GM04504 (cell line): Measurements from ENCODE around the gene XAB2.
"Not testable (repeated sequence)": the region's sequence is repeated elsewhere in the genome, so short reads cannot be mapped to it uniquely, and the experiment has no call there.

Experiments
- DNase-seq: peaks from one replicate; pipeline ENCODE4 v3.0.0-alpha.2; 2012; ENCODE audit warnings: low read depth

XAB2 gene

DNA sequence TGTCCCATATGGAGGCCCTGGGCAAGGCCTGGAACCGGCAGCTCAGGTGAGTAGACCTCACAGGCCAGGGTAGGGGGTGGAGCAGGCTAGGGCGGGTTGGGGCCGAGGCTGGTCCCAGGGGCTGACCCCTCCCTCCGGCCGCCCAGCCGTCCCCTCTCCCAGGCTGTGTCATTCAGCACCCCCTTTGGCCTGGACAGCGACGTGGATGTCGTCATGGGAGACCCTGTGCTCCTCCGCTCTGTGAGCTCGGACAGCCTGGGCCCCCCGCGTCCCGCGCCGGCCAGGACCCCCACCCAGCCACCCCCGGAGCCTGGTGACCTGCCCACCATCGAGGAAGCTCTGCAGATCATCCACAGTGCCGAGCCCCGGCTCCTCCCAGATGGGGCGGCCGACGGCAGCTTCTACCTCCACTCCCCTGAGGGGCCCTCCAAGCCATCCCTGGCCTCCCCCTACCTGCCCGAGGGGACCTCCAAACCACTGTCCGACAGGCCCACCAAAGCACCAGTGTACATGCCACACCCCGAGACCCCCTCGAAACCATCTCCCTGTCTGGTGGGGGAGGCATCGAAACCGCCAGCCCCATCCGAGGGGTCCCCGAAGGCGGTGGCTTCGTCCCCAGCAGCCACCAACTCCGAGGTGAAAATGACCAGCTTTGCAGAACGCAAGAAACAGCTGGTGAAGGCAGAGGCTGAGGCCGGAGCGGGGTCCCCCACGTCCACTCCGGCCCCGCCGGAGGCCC is 17.6 kb downstream of the XAB2 start:
- no peak for DNase-seq

DNA sequence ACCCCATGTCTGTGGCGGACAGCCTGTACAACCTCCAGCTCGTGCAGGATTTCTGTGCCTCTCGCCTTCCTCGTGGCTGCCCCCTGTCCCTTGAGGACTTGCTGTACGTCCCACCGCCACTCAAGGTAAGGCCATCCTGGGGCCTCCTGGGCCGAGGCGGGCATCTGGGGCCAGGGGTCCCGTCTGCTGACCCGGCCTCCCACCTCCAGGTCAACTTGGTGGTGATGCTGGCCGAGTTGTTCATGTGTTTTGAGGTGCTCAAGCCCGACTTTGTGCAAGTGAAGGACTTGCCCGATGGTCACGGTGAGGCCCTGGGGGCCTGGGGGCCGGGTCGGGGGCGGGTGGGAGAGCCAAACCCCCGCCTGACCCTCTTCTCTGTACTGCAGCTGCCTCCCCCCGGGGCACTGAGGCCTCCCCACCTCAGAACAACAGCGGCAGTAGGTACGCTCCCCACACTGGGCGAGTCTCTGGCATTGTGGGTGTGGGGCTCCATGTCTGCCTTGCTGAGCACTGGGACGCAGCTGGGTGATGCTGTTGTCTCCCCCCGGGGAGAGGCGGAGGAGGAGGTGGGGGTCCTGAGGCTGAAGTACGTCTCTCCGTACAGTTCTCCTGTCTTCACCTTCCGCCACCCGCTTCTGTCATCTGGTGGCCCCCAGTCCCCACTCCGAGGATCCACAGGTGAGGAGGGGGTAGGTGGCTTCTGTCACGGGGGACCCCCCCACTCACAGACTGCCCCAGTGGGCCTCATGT is 18.7 kb downstream of the XAB2 start:
- no peak for DNase-seq

DNA sequence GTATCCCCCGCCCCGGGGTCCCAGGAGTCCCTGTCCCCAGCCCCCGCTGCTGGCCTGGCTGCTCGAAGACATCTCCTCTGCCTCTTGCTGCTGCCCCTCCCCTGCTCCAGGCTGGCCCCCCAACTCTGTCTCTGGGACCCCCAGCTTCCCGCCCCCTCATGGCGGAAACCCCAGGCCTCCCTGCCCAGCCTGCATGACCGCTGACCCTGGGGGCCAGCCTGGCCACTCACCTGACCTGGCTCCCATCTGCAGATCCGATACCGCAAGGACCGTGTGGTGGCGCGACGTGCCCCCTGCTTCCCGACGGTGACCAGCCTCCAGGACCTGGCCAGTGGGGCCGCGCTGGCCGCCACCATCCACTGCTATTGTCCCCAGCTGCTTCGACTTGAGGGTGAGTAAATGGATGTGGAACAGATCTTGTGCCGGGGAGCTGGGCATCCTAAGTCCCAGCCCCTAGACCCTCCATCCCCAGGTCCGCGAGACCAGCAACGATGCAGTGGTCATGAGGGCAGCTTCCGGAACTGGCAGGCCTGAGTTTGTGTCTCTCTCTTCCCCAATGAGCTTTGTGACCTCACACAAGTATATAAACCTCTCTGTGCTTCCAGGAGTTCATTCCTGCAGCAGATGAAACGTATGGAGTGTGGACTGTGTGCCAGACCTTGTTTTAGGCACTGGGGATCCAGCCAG is 21.3 kb downstream of the XAB2 start:
- DNase-seq: no peak

DNA sequence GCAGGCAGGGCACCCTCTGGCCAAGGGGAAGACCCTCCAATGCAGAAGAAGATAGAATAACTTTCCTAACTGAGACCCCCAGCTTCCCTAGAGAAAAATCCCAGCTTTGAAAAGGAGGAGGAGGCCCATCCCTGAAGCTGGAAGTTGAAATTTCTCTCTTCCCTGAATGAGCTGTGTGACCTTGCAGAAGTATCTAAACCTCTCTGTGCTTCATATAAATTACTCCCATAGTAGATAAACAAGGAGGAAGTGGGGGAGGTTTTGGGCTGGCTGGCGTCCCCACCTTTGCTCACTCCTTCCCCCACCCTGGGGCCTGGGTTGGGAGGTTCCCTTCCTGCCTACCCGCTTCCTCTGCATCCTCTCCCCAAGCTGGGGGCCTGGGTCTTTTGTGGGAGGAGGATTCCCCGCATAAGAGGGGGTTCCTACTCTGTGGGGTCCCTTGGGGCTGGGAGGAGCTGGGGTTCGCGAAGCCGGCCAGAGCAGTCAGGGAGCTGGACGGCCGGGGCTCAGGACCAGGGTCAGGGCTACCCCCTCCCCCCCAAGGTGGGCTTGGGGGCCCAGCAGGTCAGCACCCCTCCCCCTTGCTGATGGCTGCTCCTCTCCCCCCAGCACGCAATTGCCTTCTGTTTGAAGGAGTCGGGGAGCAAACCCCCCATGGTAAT is 22.0 kb downstream of the XAB2 start:
- no peak for DNase-seq

DNA sequence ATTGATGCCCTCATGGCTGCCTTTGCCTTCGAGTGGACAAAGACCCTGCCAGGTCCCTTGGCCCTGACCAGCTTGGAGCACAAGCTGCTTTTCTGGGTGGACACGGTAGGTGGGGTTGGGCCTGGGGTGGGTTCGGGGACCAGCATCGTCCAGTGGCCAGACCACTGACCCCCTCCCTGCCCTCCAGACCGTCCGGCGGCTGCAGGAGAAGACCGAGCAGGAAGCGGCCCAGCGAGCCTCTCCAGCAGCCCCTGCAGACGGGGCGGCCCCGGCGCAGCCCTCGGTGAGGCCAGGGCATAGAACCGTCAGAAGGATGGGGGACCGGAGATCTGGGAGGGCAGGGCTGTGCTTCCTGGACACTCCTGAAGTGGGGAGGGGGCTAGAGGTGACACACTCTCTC is 23.1 kb downstream of the XAB2 start:
- no peak for DNase-seq

DNA sequence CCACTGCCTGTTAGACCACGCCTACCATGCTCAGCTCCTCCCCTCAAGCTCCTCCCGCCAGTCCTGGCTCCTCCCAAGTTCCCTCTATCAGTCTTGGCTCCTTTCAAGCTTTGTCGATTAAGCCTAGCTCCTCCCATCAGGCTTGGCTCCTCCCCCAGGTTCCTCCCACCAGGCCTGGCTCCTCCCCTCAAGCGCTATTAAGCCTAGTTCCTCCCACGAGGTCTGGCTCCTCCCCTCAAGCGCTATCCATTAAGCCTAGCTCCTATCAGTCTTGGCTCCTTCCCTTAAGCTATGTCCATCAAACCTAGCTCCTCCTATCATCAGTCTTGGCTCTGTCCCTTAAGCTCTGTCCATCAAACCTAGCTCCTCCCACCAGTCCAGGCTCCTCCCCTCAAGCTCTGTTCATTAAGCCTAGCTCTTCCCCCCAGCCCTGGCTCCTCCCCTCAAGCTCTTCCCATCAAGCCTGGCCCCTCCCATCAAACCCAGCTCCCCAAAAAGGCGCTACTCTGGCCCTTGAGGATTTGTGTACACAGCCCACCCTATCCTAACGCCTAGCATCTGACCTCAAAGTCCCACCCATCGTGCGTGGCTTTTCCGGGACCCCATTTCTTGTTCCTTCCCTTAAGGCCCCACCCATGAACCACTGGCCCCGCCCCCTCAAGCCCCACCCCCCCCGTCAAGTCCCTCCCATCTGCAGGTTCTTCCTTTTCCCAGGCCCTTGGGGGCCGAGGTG is 23.7 kb downstream of the XAB2 start:
- DNase-seq: no peak

DNA sequence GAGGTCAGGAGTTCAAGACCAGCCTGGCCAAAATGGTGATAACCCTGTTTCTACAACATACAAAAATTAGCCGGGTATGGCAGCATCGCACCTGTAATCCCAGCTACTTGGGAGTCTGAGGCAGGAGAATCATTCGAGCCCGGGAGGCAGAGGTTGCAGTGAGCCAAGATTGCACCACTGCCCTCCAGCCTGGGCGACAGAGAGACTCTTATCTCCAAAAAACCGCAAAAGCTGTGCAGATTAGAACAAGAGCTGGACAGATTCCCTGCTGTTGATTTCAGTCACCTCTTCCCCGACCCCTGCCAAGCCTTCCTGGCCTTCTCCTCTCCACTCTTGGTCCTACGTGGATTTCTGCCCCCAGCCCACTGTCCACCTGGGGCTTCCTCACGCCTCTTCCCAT is 25.4 kb downstream of the XAB2 start:
- no peak for DNase-seq

DNA sequence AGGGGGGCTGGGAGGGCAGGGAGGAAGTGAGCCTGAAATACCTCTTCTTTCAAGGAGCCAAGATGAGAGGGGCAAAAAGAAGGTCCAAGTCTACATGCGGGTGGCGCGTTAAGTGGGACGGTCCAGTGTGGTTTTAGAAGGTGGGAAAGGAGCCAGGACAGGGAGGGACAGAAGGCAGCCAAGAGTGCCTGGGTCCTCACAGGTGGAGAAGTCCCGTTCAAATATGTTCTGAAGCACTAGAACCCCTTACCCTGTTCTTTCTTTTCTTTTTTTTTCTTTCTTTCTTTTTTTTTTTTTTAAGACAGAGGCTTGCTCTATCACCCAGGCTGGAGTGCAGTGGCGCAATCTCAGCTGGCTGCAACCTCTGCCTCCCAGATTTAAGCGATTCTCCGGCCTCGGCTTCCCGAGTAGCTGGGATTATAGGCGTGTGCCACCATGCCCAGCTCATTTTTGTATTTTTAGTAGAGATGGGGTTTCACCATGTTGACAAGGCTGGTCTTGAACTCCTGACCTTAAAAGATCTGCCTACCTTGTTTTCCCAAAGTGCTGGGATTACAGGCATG is 26.3 kb downstream of the XAB2 start:
- no peak for DNase-seq

DNA sequence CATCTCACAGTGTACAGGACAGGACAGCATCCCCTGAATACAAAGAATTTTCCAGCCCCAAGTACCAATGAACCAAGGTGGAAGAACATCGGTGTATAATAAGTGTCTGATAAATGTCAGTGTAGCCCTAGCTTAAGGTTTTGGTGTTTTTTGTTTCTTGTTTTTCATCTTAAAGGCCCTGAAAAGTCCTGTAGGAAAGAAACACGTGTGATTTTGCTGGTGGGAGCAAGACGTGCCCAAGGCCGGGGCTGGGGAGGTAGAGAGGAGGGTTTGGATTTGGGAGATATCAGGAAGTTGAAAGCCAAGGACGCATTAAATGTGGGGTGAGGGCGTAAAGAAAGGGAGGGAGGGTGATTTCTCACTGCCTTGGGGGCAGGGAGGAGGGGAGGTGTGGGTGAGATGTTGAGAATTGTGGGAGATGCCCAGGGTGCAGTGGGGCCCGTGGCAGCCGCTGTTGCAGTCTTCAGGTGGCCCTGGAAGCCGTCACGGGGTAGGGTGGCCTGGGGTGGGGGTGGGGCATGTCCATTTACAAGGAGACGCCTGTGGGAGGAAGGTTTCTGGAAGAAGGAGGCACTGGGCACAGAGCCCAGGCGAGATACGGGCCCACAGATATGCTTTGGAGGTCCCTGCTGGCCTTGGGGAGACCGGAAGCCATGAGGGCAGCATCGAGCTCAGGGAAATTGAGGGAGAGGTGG is 27.0 kb downstream of the XAB2 start:
- no peak for DNase-seq

DNA sequence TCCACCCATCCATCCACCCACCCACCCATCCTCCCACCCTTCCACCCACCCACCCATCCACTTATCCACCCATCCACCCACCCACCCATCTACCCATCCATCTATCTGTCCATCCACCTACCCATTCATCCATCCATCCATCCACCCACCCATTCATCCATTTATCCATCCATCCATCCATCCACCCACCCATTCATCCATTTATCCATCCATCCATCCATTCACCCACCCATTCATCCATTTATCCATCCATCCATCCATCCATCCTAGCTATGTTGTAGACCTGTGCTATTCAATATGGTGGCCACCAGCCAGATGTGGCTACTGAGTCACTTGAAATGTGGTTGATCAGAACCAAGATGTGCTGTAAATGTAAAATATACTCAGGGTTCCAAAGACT is 28.6 kb downstream of the XAB2 start:
- DNase-seq: no peak

DNA sequence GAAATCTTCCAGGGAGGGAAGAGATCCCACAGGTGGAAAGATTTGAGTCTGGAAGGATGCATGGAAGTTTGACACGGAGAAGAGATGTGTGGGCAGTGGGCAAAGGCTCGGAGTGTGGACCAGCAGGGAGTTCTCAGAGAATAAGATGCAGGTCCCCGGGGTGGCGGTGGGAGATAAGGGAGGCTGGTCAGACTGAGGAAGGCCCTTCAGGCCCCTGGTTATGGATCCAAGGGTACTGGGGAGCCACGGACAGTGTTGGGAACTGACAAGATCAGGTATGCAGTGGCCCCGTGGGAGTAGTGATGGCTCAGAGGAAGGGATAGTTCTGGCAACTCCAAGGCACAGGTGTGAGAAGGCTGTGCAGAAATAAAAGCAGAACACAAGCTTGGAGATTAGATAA is 31.2 kb downstream of the XAB2 start:
- DNase-seq: no peak

DNA sequence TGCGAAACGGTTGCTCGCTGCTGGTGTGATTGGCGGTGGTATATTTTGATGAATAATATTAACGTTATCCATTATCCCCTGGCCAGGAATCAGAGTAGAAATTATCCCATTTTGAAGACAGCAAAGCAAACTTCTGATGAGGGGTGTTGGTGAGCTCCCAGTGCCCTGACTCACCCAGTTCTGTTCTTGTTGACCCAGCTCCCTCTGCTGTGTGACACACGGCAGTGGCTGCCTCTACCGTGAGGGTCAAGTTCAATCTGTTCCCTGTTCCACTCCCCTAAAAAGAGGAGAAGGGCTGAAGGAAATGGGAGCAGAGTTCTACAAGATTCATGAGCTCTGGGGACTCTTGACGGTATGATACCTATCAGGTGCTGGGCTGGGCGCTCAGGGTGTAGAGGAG is 31.7 kb downstream of the XAB2 start:
- DNase-seq: no peak

DNA sequence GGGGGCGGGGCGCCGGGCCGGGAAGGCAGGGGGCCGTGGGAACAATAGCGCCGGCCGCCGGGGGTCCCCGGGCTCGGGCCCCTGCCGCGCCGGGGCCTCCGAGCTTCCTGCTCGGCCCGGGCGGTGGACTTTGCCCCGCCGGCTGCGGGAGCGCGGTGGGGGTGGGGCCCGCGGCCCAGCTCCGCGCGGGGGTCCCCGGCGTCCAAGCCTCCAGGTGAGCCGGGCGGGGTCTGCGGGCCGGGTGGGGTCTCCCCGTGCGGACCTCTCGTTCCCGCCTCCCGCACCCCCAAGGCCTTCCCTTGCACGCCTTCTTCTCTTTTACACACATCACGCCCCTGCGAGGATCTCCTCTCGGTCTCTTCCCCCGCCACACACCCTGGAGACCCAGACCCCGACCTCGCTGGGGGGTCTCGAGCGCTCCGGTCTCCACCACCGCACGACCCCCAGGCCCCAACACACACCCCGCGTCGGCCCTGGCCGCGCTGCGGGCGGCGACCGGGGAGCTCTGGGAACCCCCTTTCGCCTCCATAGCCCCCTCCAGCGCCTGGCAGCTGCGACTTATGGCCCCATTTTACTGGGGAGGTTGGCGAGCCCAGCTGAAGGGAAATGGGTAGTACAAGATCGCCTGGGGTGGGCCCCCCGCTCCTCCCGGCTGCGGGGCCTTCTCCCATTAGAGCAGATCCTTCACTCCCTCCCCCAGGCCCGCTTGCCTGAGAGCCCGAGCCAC is 33.0 kb downstream of the XAB2 start:
- DNase-seq: no peak

DNA sequence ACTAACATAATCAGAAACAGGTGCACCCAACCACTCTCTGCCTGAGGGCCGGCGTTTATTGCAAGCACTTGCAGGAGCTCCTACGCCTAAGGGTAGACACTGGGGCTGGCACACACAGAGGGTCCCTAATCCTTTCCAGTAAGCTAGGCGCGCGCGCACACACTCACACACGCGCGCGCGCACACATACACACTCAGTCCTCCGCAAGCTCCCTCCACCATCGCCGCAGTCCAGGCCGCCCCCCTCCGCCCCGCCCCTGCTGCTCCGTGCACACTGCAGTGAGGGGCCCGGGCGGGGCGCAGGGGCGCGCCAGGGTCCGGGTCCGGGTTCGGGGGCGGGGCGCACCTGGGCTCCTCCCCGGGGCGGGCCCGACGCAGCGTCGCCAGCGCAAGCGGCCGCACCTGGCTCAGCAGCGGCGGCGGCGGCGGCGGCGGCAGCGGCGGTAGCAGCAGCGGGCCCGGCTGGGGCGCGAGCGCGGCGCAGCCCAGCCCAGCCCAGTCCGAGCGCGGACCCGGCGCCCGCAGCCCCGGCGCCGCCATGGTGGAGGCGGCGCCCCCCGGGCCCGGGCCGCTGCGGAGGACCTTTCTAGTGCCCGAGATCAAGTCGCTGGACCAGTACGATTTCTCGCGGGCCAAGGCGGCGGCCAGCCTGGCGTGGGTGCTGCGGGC is 33.7 kb downstream of the XAB2 start, which contains the start of gene CAMSAP3:
Gene CAMSAP3 (plus strand): TSS at position 398 of the 668 bp plus-strand sequence. CDS start 140 bp downstream, at position 538.
- no peak for DNase-seq

DNA sequence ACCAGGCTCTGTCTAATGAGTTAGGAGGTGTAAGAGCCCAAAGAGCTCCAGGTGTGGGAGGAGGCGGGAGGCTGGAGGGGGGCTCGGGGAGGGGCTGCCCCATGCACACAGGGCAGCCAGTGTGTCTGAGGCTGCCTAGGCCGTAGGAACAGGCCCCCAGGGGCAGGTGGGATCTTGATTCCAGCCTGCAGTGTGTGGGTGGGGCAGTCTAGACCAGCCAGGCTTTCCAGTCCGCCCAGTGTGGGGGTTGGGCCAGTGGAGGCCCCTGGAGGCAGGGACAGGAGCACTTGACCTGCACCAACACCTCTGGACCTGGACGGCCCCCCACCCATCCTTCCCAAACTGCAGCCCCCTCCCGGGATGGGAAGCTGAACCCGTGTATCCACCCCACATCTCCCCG is 39.1 kb downstream of the XAB2 start:
- DNase-seq: no peak

DNA sequence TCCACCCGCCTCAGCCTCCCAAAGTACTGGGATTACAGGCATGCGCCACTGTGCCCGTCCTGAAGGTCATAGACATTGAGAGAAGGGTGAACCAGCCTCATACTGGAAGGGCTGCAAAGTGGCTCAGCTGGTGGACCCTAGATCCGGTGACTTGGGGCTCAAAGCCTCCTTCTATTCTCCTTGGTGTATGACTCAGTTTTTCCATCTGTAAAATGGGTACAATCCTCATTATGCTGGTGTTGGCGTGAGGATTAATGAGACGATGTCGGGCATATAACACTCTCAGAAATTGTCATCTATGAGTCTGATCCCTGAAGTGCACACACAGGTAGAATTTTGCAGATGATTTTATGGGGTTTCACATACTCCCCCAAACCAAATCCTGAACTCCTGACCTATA is 39.5 kb downstream of the XAB2 start:
- no peak for DNase-seq

DNA sequence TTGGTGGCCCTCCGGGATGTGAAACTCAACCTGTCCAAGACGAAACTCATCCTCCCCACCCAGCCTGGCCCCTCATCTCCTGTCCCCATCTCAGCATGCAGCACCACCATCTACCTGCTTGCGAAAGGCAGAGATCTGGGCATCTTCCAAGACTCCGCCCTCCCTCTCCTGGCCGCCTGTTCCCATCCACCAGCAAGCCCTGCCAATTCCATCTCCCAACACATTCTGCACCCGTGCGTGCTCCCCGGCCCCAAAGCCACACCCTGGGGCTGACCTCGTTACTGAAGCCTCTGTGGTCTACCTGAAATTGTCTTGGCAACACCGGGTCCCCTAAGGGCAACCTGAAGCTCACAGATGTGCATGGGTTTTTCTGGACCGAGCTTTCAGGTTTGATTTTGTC is 46.9 kb downstream of the XAB2 start:
- no peak for DNase-seq

DNA sequence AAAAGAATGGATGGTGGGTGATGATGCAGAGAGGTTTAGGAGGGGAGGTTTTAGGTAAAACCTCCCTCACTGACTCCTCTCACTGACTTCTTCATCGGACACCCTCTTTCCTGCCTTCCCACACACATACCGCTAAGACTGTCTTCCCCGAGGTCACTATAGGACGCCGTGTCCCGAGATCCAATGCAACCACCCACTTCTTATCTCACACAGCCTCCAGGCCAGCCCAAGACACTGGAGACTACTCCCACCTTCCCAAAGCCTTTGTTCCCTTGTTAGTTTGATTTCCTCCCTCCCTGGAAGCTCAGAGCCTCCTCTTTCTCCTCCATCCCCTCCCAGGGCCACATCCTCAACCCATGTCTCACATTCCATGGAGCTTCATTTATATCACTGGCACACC is 50.2 kb downstream of the XAB2 start:
- no peak for DNase-seq

DNA sequence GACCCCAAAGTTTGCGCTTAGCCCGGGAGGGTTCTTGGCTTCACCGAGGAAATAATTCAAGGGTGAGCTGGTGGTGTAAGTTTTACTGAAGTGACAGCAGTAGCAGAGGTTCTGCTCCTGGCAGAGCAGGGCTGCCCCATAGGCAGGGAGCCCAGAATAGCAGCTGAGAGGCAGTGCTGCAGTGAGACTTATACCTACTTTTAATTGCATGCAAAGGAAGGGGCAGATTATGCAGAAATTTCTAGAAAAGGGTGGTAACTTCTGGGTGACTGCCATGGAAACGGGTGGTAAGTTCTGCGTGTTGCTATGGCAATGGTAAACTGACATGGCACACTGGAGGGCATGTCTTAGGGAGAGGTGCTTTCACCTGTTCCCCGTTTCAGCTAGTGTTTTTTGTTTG is 51.2 kb downstream of the XAB2 start:
- no peak for DNase-seq

DNA sequence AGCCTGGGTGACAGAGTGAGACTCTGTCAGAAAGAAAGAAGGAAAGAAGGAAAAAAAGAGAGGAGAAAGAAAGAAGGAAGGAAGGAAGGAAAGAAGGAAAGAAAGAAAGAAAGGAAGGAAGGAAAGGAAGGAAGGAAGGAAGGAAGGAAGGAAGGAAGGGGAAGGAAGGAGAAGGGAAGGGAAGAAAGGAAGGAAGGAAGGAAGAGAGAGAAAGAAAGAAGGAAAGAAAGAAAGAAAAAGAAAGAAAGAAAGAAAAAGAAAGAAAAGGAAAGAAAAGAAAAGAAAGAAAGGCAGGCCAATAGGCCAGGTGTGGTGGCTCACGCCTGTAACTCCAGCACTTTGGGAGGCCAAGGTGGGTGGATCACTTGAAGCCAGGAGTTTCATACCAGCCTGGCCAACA is 51.9 kb downstream of the XAB2 start:
- not testable (repeated sequence) for DNase-seq
